ENCODE measurements around the gene DAP.
"Not testable (repeated sequence)": the region's sequence is repeated elsewhere in the genome, so short reads cannot be mapped to it uniquely, and the experiment has no call there.

DAP gene

DNA sequence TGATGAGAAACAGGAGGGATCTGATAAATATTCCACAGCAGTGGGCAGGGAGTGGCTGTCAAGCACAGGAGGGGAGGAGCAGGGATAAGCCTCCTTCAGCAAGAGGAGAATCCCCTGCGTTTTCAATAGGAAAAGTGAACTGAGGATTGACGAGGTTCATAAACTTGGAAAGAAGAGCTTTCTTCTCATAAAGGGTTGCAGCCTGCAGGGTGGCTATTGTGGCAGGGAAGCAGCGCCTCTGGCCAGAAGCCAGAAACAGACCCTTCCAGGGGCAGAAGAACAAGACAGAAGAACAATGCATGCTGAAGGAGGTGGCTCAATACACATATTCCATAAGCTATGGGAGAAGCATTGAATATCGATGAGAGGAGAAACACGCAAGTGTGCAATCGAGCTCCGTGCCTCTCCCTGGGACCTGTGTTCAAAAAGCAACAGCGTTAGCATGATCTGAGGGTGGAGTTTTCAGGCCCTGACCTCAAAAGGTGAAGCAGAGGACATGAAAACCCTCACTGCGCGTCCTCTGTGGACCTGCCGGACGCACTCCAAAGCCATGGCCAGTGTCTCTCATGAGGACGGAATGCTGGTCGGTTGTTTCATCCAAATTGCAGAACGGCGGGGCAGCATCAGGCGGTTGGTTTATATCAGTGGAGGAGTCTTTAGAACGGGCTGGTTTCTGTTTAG is 129.6 kb downstream of the DAP start:
- no peak for DNase-seq (ENCODE audit: low spot score)

DNA sequence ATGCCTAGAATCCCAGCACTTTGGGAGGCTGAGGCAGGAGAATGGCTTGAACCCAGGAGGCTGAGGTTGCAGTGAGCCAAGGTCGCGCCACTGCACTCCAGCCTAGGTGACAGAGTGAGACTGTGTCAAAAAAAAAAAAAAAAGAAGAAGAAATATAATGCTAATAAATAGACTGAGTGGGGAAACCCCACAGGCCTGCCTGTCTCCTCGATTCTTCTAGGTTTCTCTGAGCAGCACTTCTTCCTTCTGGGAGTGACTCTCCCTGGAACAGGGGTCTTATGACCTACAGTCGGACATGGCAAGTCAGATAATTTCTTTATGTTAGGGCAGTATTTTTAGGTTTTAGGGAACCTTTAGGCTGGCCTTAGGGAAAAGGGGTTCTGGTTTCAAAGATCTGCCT is 130.3 kb downstream of the DAP start:
- not testable (repeated sequence) for DNase-seq (ENCODE audit: low spot score)

DNA sequence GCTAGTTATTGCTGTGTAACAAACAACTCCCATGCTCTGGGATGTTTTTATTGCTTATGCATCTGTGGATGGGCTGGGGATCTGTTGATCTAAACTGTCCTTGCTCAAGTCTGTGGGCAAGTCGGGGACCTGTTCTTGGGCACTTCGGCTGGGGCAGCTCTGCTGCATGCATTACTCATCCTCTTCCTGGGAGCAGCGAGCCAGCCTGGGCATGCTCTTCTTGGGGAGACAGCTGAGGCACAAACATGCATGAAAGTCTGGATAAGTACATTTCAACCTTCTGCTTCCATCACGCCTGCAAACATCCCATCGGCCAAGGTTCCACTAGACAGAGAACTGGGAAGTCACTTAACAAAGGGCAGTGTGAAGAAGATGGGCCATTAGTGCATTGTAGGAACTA is 130.9 kb downstream of the DAP start:
- no peak for DNase-seq (ENCODE audit: low spot score)

DNA sequence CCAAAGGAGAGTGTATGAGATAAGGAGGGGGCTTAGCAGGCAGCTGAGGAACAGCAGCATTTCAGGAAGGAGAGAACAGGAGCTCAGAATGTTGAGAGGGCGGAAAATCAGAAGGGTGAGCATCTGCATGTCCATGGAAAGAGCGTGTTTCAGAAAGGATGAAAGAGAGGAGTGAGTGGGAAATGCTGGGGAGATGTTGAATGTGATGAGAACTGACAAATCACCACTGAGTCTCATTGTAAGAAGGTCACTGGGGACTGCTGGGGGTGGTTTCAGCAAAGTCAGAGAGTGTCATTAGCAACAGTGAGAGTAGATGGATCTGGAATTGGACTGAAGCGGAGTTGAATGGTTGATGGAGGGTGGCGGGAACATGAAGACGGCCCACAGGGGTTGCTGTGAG is 131.4 kb downstream of the DAP start:
- no peak for DNase-seq (ENCODE audit: low spot score)

Measured in ecto neural progenitor cell (in vitro differentiated cells).